Lung (tissue), 12 donors: ENCODE measurements around the gene GNG7. TPM values are rescaled to one million over a fixed set of nuclear protein-coding genes. Genes with fewer than 3 reads are reported as not detected.

Experiments used
- ATAC-seq: fragments of 200-7000 bp; cut with Tn5 transposase; one replicate; pipeline ENCODE4 v1.9.1; 2020; ENCODE audit warnings: moderate number of reproducible peaks; ENCODE audit not compliant: insufficient read depth, low FRiP score
- DNase-seq, 3 donors: peaks; one replicate each; pipeline ENCODE4 v3.0.0-alpha.2; 2013 to 2017
- H3K27ac ChIP-seq, 2 donors: one replicate each; pipeline ENCODE4 v1.5.1; 2013; ENCODE audit warnings: mild to moderate bottlenecking in 2 of 2, moderate library complexity in 2 of 2, control low read depth in 1 of 2, inconsistent platforms in 1 of 2, low read depth in 1 of 2, low read length in 1 of 2
- H3K27me3 ChIP-seq, 3 donors: one replicate each; pipeline ENCODE4 v1.5.1; 2013; ENCODE audit warnings: low read length in 2 of 3; ENCODE audit not compliant: control insufficient read depth in 3 of 3, insufficient read depth in 3 of 3
- H3K36me3 ChIP-seq, 4 donors: one replicate each; pipeline ENCODE4 v1.5.1; 2013; ENCODE audit warnings: low read length in 4 of 4, mild to moderate bottlenecking in 1 of 4, moderate library complexity in 1 of 4; ENCODE audit not compliant: control insufficient read depth in 4 of 4, insufficient read depth in 4 of 4
- H3K4me1 ChIP-seq, 5 donors: one replicate each; pipeline ENCODE4 v1.5.1; 2013; ENCODE audit warnings: low read length in 5 of 5, mild to moderate bottlenecking in 2 of 5, moderate library complexity in 1 of 5; ENCODE audit not compliant: control insufficient read depth in 5 of 5, insufficient read depth in 5 of 5
- H3K4me3 ChIP-seq: one replicate; pipeline ENCODE4 v1.5.1; 2013; ENCODE audit warnings: mild to moderate bottlenecking, control low read depth, moderate library complexity
- H3K9ac ChIP-seq, 2 donors: one replicate each; pipeline ENCODE4 v1.5.1; 2013; ENCODE audit warnings: low read length in 2 of 2, control low read depth in 1 of 2; ENCODE audit not compliant: insufficient read depth in 1 of 2
- H3K9me3 ChIP-seq, 4 donors: one replicate each; pipeline ENCODE4 v1.5.1; 2013; ENCODE audit warnings: low read length in 3 of 4, mild to moderate bottlenecking in 1 of 4, moderate library complexity in 1 of 4; ENCODE audit not compliant: control insufficient read depth in 4 of 4, insufficient read depth in 3 of 4
- CTCF ChIP-seq: IDR thresholded peaks from 2 replicates; pipeline ENCODE4 v1.5.1; 2012; ENCODE audit warnings: mild to moderate bottlenecking; ENCODE audit errors: control extremely low read depth, extremely low read depth
- WGBS, 2 donors: extraction: QIAGEN DNeasy Blood & Tissue Kit; methylation state at CpG; one replicate each; pipeline ENCODE4 v1.1.7; 2013; 5-methylcytosine and 5-hydroxymethylcytosine counted together
- polyA plus RNA-seq, 2 donors: library from polyadenylated mRNA; stranded (reverse); fragments of 200-250 nt; gene quantifications; one replicate each; pipeline ENCODE4 v1.2.1, GENCODE V29; 2013
- total RNA-seq, 2 donors: library from RNA; depleted of rRNA in 1 of 2; stranded (reverse); fragments of >200 nt in 1 of 2; gene quantifications; one replicate each; pipeline ENCODE4 v1.2.1, GENCODE V29; 2014 to 2021
- donor health status: control.
- donor health status: control.
- donor health status: Bipolar disorder and iron deficiency.
- donor health status: healthy.
- donor health status: DM: yes; HTN: yes; CAD: no.

Gene GNG7
- total and polyA plus RNA-seq, 4 donors: 1.6 to 4.5 (median 2.8) TPM

DNA sequence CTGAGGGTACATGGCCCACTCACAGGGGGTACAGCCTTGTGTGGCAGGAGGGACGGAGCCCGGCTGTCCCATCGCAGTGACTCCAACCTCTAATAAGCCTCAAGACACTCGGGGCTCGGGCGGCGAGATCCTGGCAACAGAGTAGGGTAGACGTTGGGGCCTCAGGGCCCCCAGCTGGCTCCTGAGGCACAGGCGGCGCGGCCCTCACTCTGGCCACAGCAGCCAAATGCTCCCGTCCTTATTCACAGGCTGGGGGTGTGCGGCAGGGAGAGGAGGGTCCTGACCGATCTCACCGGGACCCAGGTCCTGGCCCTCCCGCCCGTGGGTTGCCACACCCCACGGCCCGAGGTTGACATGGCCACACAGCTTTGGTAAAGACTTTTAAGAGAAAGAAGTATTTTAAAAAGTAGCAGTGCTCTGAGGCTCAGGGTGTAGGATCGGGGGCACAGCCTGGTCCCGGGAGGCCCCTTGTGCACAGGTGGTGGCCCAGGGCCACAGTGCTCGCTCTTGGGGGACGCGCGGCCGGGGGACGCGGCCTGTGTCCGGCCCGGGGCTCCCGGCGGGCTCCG is 29.7 kb upstream of the GNG7 start:
- no peak for TF ChIP-seq CTCF
- H3K4me3 ChIP-seq: no peak overlapping the region
- H3K27ac ChIP-seq: no peak overlapping the region
- no peak overlapping the region for H3K9ac ChIP-seq
- peaks cover 0 to 5% (median 0%) of the 10 kb centered on the region in 3 donors for H3K27me3 ChIP-seq
- peaks cover 0 to 4% (median 1%) of the 10 kb centered on the region in 4 donors for H3K9me3 ChIP-seq
- peaks cover 0 to 8% (median 0%) of the 10 kb centered on the region in 5 donors for H3K4me1 ChIP-seq
- peaks cover 0 to 35% (median 15%) of the 10 kb centered on the region in 4 donors for H3K36me3 ChIP-seq
- WGBS, 2 donors: 95 to 96% methylated on average over 33 of the region's 33 CpGs
- ATAC-seq (no peak), DNase-seq (no peak)

DNA sequence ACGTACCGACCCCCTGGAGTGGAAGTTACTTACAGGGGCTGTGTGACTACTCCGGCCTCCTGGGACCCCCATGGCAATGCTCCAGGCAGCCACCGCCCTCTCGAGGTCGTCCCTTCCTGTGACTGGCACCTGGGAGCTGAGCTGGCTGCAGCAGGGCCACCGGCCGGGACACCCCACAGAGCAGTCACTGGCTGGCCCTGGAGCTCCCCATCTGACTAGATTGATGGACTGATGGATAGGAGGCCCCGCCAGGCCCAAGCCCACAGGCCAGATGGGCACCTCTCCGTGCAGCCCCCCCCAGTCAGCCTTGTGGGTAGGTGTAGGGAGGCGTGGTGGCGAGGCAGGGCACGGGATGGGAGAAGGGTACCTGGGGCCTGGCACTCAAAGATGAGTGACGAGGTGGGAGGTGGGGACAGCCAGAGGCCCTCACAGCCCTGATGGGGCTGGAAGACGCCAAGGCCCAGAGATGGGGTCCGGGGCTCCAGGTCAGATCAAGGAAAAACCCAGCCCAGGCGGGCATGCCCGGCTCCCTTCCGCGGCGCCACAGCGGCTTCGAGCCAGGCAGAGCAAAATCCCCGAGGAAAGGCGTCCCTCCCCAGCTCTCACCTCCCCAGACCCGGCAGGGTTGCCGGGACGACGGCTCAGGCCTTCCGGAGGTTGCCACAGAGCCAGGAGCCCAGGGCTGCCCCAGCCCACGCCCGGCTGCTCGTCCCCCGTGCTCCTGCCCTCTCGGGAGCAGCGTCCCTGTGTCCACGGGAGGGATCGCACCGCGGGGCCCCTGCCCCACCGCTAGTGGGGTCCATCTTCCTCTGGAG is 28.9 kb upstream of the GNG7 start:
- WGBS, 2 donors: 92% methylated on average over 41 of the region's 41 CpGs
- no peak overlapping the region for H3K27ac ChIP-seq

GRCh38 chr19:2729943-2730818 is 27.7 kb upstream of the GNG7 start:
- H3K27me3 ChIP-seq: peaks cover 0 to 14% (median 5%) of the 10 kb centered on the region in 3 donors
- H3K4me3 ChIP-seq: no peak overlapping the region
- no peak overlapping the region for H3K9ac ChIP-seq
- DNase-seq (no peak), ATAC-seq (no peak)
- peaks cover 0 to 11% (median 0%) of the 10 kb centered on the region in 5 donors for H3K4me1 ChIP-seq
- H3K27ac ChIP-seq: no peak overlapping the region
- H3K36me3 ChIP-seq: peaks cover 0 to 27% (median 4%) of the 10 kb centered on the region in 4 donors
- TF ChIP-seq CTCF: no peak
- WGBS, 2 donors: 91 to 94% methylated on average over 26 of the region's 26 CpGs
- H3K9me3 ChIP-seq: no peaks in the 10 kb centered on the region

More for the DNA sequence above, 28.9 kb upstream of the GNG7 start:
- Histone ChIP-seq H3K36me3 (peaks cover 0 to 30% (median 12%) of the 10 kb centered on the region in 4 donors), H3K4me1 (peaks cover 0 to 11% (median 0%) of the 10 kb centered on the region in 5 donors), H3K27me3 (peaks cover 0 to 11% (median 3%) of the 10 kb centered on the region in 3 donors), H3K4me3 (no peak overlapping the region), H3K9me3 (peaks cover 0 to 2% (median under 1%) of the 10 kb centered on the region in 4 donors), H3K9ac (no peak overlapping the region)
- no peak for DNase-seq
- no peak for ATAC-seq
- TF ChIP-seq CTCF: no peak
